ENCODE results near the gene MDGA2.
"Not testable (repeated sequence)": the region's sequence is repeated elsewhere in the genome, so short reads cannot be mapped to it uniquely, and the experiment has no call there.

MDGA2 gene

DNA sequence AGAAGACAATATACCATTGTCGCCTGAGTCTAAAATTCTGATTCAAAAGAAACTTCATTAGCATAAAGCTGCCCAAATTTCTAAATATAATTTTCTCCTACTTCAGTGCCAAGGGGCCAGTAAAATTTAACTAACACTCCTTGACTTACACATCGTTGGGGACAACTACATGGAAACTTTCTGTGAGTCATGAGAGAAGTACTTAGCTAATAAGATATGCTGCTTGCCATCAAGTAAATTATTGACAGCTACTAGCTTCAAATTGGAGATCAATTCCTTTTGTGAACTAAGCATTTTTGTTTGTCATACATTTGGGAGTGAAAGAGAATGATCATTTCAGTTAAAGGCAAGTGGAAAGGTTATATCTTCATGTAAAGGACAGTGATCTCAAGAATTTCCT lies 373.3 kb downstream of the MDGA2 start:
- DNase-seq = no peak

DNA sequence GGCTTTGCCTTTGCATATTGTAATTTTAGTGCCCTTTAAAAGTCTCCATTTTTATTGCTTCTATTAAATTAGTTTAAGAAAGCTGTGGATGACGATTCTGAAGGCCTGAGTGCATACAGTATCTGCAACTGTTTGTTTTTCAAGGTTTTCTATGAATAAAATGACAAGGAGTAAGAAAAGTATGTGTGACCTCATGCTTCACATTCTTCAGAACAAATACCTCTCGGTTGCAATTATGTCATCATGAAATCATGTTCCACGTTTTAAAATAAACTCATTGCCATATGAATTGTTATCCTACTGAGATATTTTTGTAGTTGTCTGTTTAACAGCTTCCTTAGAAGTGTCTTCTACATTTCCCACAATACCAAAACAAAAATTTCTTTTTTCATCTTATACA lies 374.6 kb downstream of the MDGA2 start:
- no peak for DNase-seq

DNA sequence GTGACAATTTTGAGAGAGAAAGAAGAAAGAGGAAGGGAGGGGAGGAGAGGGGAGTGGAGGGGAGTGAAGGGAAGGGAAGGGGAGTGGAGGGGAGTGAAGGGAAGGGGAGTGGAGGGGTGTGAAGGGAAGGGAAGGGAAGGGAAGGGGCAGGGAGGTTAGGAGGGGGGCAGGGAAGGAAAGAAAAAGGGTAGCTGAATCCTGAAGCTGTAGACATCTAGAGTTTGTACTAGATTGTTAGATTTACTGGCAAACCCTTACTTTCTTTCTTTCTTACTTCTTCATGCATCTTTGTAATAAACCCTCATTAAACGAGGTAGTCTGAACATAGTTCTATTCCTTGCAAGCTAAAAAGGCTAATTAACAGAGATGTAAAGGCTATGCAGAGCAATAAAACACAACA lies 378.0 kb downstream of the MDGA2 start:
- no peak for DNase-seq

GRCh38 chr14:47284283-47284682 lies 391.1 kb downstream of the MDGA2 start:
- no peak for DNase-seq

DNA sequence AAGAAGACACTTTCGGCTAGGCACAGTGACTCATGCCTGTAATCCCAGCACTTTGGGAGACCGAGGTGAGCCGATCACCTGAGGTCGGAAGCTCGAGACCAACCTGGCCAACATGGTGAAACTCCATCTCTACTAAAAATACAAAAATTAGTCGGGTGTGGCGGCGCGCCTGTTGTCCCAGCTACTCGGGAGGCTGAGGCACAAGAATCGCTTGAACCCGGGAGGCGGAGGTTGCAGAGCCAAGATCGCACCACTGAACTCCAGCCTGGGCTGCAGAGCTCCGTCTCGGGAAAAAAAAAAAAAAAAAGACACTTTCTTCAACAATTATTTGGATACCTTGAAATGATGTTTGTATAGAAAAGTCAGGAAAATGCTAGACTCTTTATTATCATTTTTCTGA lies 393.6 kb downstream of the MDGA2 start:
- DNase-seq = not testable (repeated sequence)

- DNase-seq = peak; percentile 8
Measured at GRCh38 chr14:47278233-47278842, 397.1 kb downstream of the MDGA2 start.

GRCh38 chr14:47277703-47278102 lies 397.7 kb downstream of the MDGA2 start:
- DNase-seq = no peak

DNA sequence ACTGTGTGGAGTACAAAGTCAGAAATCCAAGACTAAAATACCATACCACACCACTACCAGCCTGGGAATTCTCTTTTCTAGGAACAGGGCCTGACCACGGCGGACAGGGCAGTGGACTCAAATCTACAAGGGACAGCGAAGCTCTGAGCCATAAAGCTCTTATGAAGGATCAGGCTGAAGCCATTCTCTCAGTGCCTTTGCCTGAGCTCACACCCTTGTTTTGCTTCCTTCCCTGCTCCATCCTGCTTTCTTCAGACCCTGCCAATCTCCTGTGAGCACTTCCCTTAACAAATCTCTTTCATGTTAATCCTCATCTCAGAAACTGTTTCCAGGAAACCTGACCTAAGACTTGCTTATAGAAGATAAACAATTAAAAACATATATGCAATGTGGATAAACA lies 398.5 kb downstream of the MDGA2 start:
- DNase-seq = no peak

DNA sequence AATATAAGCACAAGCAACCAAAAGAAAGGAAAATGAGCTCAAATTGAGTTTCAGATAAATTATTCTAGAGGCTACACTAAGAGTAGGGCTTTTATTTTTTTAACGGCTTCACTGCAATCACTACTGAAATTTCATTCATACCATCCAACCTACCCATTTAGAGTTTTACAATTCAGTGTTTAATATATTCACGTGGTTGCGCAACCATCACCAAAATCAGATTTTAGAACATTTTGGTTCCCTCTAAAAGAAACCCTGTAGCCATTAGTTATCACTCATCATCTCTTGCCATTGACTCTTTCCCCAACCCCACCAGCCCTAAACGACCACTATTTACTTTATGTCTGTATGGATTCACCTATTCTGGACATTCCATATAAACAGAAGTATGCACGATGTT lies 401.5 kb downstream of the MDGA2 start:
- no peak for DNase-seq

DNA sequence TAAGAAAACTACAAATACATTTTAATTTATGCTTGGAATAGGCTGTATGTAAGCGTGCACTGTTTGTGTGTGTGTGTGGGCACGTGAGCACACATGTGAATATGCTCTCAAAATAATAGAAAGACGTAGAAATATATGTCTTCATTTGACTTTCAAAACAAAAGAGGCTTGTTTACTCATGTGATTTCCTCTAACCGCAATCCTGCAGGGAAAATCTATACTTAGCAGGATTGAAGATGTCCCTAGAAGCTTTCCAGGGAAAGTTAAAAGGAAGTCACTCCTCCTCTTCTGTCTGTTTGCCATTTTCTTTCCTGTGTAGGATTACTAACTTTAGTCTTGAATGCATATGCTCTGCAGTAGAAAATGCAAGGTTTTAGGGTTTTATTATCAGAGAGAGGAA lies 404.7 kb downstream of the MDGA2 start:
- no peak for DNase-seq

DNA sequence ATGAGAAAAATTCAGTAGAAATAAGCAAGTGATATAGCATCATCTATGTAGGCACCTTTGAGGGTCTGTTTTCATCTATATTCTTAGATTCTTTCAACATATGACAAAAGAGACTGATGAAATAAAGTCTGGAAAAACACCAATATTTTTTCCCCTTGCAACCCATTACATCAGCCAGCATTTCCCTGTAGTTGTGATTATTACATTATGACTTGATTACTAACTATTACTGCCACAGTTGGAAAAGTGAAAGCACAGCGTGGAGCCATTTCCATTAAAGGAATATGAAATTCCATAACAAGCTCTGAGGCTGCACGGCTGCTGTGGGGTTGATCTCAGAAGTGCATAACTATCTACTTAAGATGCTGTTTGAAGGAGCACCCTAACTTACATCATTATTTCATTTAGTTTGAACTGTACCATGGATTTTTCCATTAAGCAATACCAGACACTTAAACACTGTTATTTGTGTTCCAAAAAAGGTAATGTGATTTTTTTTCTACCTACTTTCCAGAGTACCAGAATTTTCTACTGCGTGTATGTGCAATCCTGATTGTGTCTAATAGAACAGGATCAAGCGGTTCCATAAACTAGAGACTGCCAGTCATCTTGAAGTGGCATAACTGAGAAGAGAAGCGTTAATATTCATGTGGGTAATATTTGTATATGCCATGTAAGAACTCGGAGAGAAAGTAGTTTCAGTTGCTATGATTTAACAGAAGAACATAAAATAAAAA lies 405.5 kb downstream of the MDGA2 start:
- no peak for DNase-seq

GRCh38 chr14:47264842-47265241 lies 410.6 kb downstream of the MDGA2 start:
- DNase-seq = no peak

- no peak for DNase-seq
Measured at GRCh38 chr14:47262801-47263200, 412.6 kb downstream of the MDGA2 start.

- no peak for DNase-seq
Measured at GRCh38 chr14:47261350-47261749, 414.1 kb downstream of the MDGA2 start.

GRCh38 chr14:47259796-47260195 lies 415.6 kb downstream of the MDGA2 start:
- no peak for DNase-seq

DNA sequence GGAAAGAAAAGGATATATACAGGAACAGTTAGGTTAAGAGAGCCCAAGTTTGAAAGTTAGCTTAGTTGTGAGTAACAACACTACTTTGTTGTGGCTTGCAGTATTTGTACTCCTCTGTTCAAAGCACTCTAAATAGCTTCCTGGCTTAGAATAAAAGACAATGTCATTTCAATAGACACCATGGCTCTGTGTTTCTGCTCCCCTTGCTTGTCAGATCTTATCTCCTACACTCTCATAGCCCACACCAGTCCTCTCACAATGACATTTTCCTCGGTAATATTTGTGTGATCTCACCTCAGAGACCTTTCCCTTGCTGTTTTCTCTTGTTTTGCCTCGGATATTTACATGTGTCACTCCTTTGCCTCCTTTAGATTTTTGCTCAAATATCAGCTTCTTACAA lies 418.4 kb downstream of the MDGA2 start:
- DNase-seq = no peak

DNA sequence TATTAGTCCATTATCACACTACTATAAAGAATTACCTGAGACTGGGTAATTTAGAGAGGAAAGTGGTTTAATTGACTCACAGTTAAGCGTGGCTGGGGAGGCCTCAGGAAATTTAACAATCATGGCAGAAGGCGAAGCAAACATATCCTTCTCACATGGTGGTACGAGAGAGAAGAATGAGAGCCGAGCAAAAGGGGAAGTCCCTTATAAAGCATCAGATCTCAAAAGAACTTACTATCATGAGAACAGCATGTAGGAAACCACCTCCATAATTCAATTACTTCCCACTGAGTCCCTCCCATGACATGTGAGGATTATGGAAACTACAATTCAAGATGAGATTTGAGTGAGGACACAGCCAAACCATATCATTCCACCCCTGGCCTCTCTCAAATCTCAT lies 422.6 kb downstream of the MDGA2 start:
- DNase-seq = no peak

DNA sequence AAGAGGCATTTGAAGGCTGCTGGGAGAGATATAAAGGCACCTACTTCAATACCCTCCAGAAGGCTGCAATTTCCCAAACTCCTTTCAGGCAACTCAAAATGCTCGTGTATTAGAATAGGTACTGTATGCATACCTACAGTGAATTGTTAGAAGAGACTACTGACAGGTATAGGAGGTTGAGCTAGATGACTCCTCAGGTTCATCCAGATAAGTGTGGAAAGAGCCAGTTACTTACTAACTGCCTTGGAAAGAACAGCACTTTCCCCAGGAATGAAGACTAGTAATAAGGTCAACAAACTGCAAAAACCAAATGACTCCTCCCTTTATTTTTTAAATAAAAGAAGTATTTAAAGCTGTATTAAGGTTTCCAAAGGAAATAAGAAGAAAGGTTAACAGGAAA lies 429.0 kb downstream of the MDGA2 start:
- DNase-seq = no peak

GRCh38 chr14:47242579-47242978 lies 432.8 kb downstream of the MDGA2 start:
- not testable (repeated sequence) for DNase-seq

DNA sequence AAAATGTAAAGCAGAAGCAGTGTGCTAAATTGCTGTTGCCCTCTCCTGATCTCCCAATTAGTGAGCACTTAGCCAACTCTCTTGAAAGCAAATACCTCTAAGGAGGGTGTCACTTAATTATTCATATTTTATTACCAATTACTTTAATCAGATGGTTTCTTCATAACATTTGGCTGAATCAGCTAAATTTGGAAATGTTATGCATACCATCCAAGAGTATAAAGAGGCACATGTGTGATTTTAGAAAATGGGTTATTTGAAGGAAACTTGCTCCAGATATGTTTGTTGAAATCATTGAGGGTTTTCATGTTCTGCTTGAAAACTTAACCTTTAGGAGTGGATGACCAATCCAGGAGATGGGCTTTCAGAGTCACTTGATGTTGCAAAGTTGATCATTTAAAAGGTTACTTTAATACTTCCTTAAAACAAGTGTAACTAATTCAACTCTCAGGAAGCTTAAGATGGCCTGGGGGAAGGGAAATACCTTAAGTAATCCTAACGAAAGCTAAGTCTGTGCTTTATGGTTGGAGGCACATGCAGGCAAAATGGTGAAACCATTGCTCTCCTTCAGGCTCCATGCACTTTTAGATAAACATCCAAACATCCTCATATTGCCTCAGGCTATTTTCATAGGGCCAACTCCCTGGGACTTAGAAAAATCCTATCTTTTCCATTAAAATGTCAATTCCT lies 434.5 kb downstream of the MDGA2 start:
- no peak for DNase-seq

GRCh38 chr14:47235619-47236018 lies 439.8 kb downstream of the MDGA2 start:
- DNase-seq = no peak

DNA sequence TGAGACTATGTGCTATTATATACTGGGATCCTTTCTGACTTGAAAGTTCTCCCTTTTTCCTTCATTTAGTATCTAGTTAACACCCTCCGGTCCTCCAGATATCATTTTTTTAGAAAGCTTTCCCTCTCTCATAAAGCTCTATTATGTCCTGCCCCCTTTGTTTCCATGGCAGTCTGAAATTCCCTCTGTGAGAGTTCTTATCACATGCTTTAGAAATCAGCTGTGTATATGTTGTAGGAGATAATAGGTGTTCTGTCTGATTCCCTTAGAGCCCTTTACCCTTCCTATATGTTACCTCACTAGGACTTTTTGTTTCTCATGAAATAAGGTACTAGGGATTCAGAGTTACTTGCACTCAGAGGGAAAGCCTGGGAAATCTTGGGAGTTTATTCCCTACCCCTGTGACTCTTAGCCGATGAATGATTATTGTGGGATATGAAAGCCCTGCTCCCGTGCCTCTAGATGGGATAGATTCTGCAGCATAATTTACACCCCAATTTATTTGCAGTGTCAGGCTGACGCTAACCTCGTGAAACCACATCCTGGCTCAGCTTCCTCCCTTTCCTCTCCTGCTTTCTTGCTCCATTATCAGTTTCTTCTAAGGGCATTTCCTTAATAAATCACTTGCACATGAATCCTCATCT lies 448.4 kb downstream of the MDGA2 start:
- DNase-seq = no peak

- no peak for DNase-seq
Measured at GRCh38 chr14:47223656-47224055, 451.7 kb downstream of the MDGA2 start.

DNA sequence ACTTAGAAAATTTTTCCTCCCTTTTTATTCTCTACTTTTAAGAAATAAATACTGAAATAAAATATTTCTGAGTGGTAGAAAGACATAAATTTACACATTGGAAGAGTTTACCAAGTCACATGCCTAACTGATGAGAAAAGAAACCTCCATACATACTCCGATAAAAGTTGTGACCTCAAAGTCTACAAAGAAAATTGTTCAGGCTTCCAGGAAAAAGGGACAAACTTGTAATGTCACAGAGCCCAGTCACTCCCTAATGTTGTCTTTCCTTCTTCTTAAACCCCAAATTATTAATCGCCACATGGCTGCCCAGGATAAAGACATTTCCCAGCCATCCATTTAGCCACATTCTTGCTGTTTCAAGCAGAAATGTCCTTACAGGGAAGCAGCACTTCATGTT lies 455.3 kb downstream of the MDGA2 start:
- no peak for DNase-seq
